Caki2 (cell line): ENCODE measurements around the gene CFAP20. TPM values are rescaled to one million over a fixed set of nuclear protein-coding genes. Genes with fewer than 3 reads are reported as not detected.
"Not testable (repeated sequence)": the region's sequence is repeated elsewhere in the genome, so short reads cannot be mapped to it uniquely, and the experiment has no call there.

Source experiments
- DNase-seq: peaks from one replicate; pipeline ENCODE4 v3.0.0-alpha.2; 2015; ENCODE audit warnings: low read depth
- in situ Hi-C: cut with HindIII; loops from 2 replicates; pipeline ENCODE4 v1.10.0; 2016; ENCODE audit warnings: low sequenced_read_pairs, low pct_unique_long_range_greater_than_20kb, mixed read lengths
- total RNA-seq: library from RNA; depleted of rRNA; stranded (reverse); fragments of >200 nt; shearing (Covaris generic); gene quantifications from 2 replicates; pipeline ENCODE4 v1.2.3, GENCODE V29; 2014; ENCODE audit warnings: low replicate concordance

Gene CFAP20
- total RNA-seq, 1 experiment from 2014 or later, result 160 TPM

- DNase-seq, result no peak
- in situ Hi-C loops, result no loop called here
These were observed 21.5 kb downstream of the CFAP20 start for GRCh38 chr16:58107709-58108108.

GRCh38 chr16:58107228-58107627 is 22.0 kb downstream of the CFAP20 start:
- in situ Hi-C loops, result no loop called here
- no peak for DNase-seq

- peak; percentile 22 for DNase-seq
- in situ Hi-C loops, result no loop called here
These were observed 23.6 kb downstream of the CFAP20 start for GRCh38 chr16:58105631-58106030.

- DNase-seq, result no peak
- in situ Hi-C loops, result no loop called here
These were observed 26.4 kb downstream of the CFAP20 start for GRCh38 chr16:58102665-58103392.

GRCh38 chr16:58099956-58100300 is 29.3 kb downstream of the CFAP20 start:
- DNase-seq, result no peak
- in situ Hi-C loops, result no loop called here

- in situ Hi-C loops, result no loop called here
- no peak for DNase-seq
These were observed 29.9 kb downstream of the CFAP20 start for GRCh38 chr16:58099097-58099955.

- no peak for DNase-seq
- in situ Hi-C loops, result no loop called here
These were observed 30.7 kb downstream of the CFAP20 start for GRCh38 chr16:58098207-58099096.

- in situ Hi-C loops, result no loop called here
- no peak for DNase-seq
These were observed 32.9 kb downstream of the CFAP20 start for GRCh38 chr16:58096249-58096648.

- in situ Hi-C loops, DNase-seq: not testable (repeated sequence)
These were observed 33.6 kb downstream of the CFAP20 start for GRCh38 chr16:58095575-58095960.

- no peak for DNase-seq
- in situ Hi-C loops, result no loop called here
These were observed 34.2 kb downstream of the CFAP20 start for GRCh38 chr16:58094791-58095574.

- no peak for DNase-seq
- in situ Hi-C loops, result no loop called here
These were observed 35.2 kb downstream of the CFAP20 start for GRCh38 chr16:58094026-58094425.

- in situ Hi-C loops, DNase-seq: not testable (repeated sequence)
These were observed 38.8 kb downstream of the CFAP20 start for GRCh38 chr16:58090396-58090795.

GRCh38 chr16:58088091-58088490 is 41.1 kb downstream of the CFAP20 start:
- in situ Hi-C loops, result no loop called here
- DNase-seq, result no peak

- DNase-seq, result no peak
- in situ Hi-C loops, result no loop called here
These were observed 41.8 kb downstream of the CFAP20 start for GRCh38 chr16:58087209-58087913.

- in situ Hi-C loops, result no loop called here
- DNase-seq, result no peak
These were observed 42.6 kb downstream of the CFAP20 start for GRCh38 chr16:58086381-58087208.

- in situ Hi-C loops, result no loop called here
- DNase-seq, result no peak
These were observed 43.5 kb downstream of the CFAP20 start for GRCh38 chr16:58085584-58086251.
